SJCRH30 (cell line): ENCODE measurements around the gene ATP7B. TPM values are rescaled to one million over a fixed set of nuclear protein-coding genes. Genes with fewer than 3 reads are reported as not detected.
A peak's percentile ranks its signal among the peaks of the same experiment; 100 is the strongest.

ENCODE experiments used
- DNase-seq, 2 experiments: peaks; one replicate each; pipeline ENCODE4 v3.0.0-alpha.2; 2015 to 2020
- H3K27ac ChIP-seq: fragments of 250-450 bp; sonication (Bioruptor Pico); 2 replicates; pipeline ENCODE4 v1.5.1; 2020; ENCODE audit warnings: mild to moderate bottlenecking, moderate library complexity
- H3K27me3 ChIP-seq: fragments of 250-450 bp; sonication (Bioruptor Pico); 2 replicates; pipeline ENCODE4 v1.5.1; 2020; ENCODE audit warnings: mild to moderate bottlenecking, moderate library complexity
- H3K36me3 ChIP-seq: fragments of 250-450 bp; sonication (Bioruptor Pico); 2 replicates; pipeline ENCODE4 v1.5.1; 2020; ENCODE audit warnings: mild to moderate bottlenecking, moderate library complexity
- H3K4me1 ChIP-seq: fragments of 250-450 bp; sonication (Bioruptor Pico); 2 replicates; pipeline ENCODE4 v1.5.1; 2020; ENCODE audit warnings: mild to moderate bottlenecking, moderate library complexity
- H3K4me3 ChIP-seq: fragments of 250-450 bp; sonication (Bioruptor Pico); 2 replicates; pipeline ENCODE4 v1.5.1; 2020; ENCODE audit warnings: mild to moderate bottlenecking, moderate library complexity
- H3K9me3 ChIP-seq: fragments of 250-450 bp; sonication (Bioruptor Pico); replicated peaks from 2 replicates; pipeline ENCODE4 v1.5.1; 2020; ENCODE audit warnings: mild to moderate bottlenecking, moderate library complexity
- total RNA-seq: library from RNA; depleted of rRNA; stranded (reverse); fragments of >200 nt; shearing (Covaris generic); gene quantifications from 2 replicates; pipeline ENCODE4 v1.2.3, GENCODE V29; 2014

The ATP7B gene
- total RNA-seq, 1 experiment from 2014 or later = 1.8 TPM

DNA sequence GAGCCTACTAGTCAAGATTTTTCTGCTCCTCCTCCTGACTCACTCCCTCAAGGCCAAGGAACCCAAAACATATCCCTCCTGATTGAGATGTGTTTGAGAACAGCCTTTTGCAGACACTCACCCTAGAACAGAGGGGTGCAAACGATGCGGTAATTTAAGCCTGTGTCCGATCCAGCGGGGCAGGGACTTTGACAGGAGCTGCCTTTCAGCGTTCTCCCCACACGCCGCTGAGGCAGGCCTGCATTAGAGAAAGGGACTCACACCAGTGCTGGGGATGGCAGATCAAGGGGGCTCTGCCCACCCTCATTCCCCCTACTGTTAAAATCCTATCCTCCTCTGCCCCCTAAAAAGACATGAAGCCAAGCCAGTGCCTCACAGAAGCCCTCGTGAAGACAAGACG is 79.0 kb downstream of the ATP7B start:
- no peaks in the 10 kb centered on the region for H3K36me3 ChIP-seq
- no peaks in the 10 kb centered on the region for H3K4me1 ChIP-seq
- DNase-seq = no peak
- no peaks in the 10 kb centered on the region for H3K27me3 ChIP-seq
- no peak overlapping the region for H3K4me3 ChIP-seq
- no peak overlapping the region for H3K27ac ChIP-seq
- no peaks in the 10 kb centered on the region for H3K9me3 ChIP-seq

DNA sequence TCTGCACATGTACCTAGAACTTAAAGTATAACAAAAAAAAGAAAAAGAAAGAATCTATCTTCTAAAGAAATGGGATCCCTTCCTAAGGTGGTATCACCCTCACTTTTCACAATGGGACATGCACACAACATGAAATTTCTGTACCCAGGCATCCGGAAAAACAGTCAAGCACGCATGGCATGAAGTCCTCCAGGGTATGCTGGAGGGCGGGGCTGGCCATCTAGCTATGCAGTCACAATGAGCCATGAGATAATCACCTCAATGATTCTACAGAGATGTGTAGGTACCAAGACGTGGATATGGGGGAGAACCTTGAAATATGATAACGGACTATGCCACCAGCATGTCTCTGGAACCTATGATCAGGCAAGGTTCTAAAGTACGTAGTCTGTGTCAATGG is 79.6 kb downstream of the ATP7B start:
- no peaks in the 10 kb centered on the region for H3K27me3 ChIP-seq
- no peak overlapping the region for H3K27ac ChIP-seq
- H3K4me3 ChIP-seq = no peak overlapping the region
- no peaks in the 10 kb centered on the region for H3K9me3 ChIP-seq
- H3K36me3 ChIP-seq = no peaks in the 10 kb centered on the region
- H3K4me1 ChIP-seq = no peaks in the 10 kb centered on the region
- DNase-seq = no peak

DNA sequence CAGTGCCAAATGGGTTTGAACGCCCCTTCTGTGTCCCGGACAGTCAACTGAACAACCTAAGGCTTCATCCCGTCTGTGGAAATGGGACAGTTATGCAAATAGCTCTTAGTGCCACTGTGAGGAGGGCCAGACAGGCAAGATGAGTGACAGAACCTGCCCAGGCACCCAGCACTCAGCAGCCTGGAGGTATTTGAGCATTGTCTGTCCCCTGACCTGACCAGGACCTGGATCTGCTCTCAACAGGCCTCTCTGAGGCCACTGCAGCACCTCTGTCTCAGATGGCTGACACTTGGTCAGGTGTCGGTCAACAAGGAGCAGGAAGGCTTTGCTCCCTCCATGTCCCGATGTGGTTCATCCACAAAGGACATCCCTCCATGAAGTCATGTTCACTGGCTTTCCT is 81.6 kb downstream of the ATP7B start:
- Histone ChIP-seq H3K36me3 (no peaks in the 10 kb centered on the region), H3K27me3 (no peaks in the 10 kb centered on the region), H3K4me3 (no peak overlapping the region), H3K27ac (no peak overlapping the region), H3K4me1 (no peaks in the 10 kb centered on the region), H3K9me3 (no peaks in the 10 kb centered on the region)
- DNase-seq = no peak

DNA sequence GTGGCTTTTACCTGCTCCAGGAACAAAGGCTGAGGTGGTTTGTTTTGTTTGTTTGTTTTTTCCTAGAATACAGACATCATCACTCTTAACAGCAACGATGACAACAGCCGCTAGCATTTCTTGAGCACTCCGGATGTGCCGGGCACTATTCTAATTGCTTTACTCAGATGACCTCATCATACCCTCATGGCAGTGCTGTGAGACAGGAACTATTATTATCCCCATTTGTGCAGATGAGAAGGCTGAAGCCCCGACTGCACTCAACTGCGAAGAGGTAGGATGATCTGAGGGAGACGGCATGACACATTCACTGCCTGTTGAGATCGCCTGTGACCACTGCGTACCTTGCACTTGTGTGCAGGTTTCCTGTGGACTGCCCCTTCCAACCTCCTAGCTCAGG is 83.0 kb downstream of the ATP7B start:
- peak in 1 of 2 experiments; percentile 8 for DNase-seq
- Histone ChIP-seq H3K9me3 (no peaks in the 10 kb centered on the region), H3K4me3 (no peak overlapping the region), H3K27ac (no peak overlapping the region), H3K4me1 (no peaks in the 10 kb centered on the region), H3K36me3 (no peaks in the 10 kb centered on the region), H3K27me3 (no peaks in the 10 kb centered on the region)

DNA sequence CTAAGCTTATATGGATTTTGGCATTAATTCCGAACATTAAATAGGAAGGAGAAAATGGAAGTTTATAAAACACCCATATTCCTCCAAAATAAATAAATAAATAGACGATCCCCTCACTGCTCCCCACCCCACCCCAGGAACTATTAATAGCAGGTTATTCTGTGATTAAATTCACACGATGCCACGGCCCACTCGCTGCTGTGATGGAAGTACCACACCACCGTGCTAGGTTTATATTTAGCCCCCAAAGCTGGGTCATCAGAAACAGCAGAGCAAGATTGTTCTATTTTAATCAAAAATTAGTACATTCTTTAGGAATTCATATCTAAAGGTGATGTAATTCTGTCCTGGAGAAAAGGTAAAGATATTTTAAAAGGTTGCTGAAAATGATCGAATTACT is 84.1 kb downstream of the ATP7B start:
- H3K9me3 ChIP-seq = no peaks in the 10 kb centered on the region
- no peak overlapping the region for H3K4me3 ChIP-seq
- H3K27me3 ChIP-seq = no peaks in the 10 kb centered on the region
- H3K36me3 ChIP-seq = no peaks in the 10 kb centered on the region
- no peak for DNase-seq
- H3K4me1 ChIP-seq = no peaks in the 10 kb centered on the region
- no peak overlapping the region for H3K27ac ChIP-seq

DNA sequence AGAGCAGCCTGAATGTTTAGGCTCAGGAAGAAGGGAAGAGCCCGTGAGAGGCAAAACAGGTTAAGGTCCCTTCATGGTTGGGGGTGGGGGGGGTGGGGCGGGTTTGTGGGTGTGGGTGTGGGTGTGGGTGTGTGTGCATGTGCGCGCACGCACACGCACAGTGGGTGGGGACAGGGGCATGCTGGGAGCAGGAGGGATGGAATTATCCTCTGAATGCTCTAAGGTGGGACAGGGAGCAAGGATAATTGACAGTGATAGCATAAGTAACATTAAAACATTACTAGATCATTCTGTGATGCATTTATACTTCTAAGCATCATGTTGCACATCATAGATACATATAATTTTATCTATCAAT is 84.7 kb downstream of the ATP7B start:
- Histone ChIP-seq H3K4me1 (no peaks in the 10 kb centered on the region), H3K4me3 (no peak overlapping the region), H3K27me3 (no peaks in the 10 kb centered on the region), H3K9me3 (no peaks in the 10 kb centered on the region), H3K36me3 (no peaks in the 10 kb centered on the region), H3K27ac (no peak overlapping the region)
- no peak for DNase-seq

DNA sequence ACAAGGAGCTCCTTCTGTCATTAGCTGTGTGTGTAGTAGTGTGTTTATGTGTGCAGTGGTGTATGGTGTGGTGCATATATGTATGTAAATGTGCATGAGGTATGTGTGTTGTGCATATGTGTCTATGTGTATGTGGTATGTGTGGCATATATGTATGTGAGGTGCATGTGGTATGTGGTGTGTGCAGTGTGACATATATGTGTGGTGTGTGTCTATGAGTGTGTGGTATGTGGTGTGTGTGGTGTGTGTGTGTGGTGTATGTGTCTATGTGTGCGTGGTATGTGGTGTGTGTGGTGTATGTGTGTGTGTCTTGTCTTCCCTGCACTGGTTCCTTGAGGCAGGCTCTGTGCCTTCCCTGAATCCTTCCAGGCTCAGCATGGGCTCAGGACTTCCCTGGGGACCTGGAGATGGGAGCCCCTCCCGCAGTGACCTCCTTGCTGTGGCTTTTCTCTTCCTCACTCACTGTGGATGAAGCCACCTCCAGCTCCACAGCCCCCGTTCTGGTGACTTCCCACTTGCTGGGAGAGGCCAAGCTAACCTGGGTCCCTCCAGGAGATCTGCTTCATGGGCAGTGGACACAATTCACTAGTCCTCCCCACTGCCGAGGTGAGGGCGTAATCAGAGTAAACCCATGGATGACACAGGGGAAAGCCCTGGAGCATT is 85.3 kb downstream of the ATP7B start:
- no peaks in the 10 kb centered on the region for H3K36me3 ChIP-seq
- DNase-seq = no peak
- H3K27me3 ChIP-seq = no peaks in the 10 kb centered on the region
- no peak overlapping the region for H3K27ac ChIP-seq
- H3K4me3 ChIP-seq = no peak overlapping the region
- H3K9me3 ChIP-seq = no peaks in the 10 kb centered on the region
- H3K4me1 ChIP-seq = no peaks in the 10 kb centered on the region

DNA sequence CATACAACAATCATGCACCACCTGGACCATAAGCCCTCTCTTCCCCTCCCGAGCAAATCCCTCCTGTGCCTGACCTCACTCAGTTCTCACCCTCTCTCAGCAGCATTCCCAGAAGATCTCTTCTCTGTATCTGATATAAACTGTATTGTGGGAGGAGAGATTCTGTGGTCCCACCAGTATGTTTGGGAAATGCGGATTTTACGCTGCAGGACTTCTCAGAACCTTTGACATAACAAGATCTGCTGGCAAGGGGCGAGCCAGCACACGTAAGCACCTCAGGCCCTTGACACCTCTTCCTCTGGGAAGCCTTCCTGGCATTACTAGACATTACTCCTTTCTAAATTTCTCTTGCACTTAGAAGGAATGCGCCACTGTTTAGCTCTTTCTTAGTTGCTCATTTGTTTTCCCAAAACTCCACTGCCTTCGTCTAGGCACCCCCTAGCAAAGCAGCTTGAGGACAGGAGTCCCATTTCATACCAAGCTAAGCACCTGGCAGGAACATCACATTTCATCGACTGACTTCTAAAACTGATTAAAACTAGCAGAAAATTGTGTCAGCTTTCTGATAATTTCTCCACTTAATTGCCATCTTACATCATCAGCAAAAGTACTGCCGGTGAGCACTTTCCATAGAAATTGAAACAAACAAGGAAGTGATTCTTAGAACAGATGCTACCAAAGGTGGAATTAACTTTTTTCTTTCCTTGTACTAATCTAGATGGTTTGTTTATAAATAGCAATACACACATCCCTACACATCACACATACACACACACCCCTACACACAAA is 86.3 kb downstream of the ATP7B start:
- Histone ChIP-seq H3K36me3 (no peaks in the 10 kb centered on the region), H3K9me3 (no peaks in the 10 kb centered on the region), H3K4me3 (no peak overlapping the region), H3K4me1 (no peaks in the 10 kb centered on the region), H3K27me3 (no peaks in the 10 kb centered on the region), H3K27ac (no peak overlapping the region)
- no peak for DNase-seq

DNA sequence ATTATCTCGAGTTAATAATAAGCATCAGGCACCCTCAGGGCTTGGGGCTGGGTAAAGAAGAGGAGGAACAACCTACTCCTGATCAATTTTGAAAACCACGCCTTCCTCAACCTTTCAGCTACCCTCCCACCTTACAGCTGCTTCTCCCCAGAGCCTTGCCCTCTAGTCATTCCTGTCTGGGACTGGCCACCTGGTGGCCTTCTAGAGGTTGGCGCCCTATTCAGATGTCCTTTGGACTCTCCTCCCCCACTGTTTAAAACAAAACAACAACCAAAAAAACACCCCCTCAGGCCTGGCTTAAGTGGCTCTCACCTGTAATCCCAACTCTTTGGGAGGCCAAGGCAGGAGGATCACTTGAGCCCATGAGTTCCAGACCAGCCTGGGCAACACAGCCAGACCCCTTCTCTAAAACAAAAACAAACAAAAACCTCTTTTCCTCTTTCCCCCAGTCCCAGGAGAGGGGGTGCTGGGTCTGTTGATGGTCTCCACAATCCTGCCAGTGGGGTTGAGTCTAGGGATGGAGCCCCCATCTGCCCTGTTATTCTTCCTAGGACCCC is 87.2 kb downstream of the ATP7B start:
- peak in 1 of 2 experiments; percentile 15 for DNase-seq
- H3K27ac ChIP-seq = no peak overlapping the region
- no peaks in the 10 kb centered on the region for H3K9me3 ChIP-seq
- H3K4me3 ChIP-seq = no peak overlapping the region
- H3K27me3 ChIP-seq = no peaks in the 10 kb centered on the region
- H3K36me3 ChIP-seq = no peaks in the 10 kb centered on the region
- H3K4me1 ChIP-seq = no peaks in the 10 kb centered on the region

DNA sequence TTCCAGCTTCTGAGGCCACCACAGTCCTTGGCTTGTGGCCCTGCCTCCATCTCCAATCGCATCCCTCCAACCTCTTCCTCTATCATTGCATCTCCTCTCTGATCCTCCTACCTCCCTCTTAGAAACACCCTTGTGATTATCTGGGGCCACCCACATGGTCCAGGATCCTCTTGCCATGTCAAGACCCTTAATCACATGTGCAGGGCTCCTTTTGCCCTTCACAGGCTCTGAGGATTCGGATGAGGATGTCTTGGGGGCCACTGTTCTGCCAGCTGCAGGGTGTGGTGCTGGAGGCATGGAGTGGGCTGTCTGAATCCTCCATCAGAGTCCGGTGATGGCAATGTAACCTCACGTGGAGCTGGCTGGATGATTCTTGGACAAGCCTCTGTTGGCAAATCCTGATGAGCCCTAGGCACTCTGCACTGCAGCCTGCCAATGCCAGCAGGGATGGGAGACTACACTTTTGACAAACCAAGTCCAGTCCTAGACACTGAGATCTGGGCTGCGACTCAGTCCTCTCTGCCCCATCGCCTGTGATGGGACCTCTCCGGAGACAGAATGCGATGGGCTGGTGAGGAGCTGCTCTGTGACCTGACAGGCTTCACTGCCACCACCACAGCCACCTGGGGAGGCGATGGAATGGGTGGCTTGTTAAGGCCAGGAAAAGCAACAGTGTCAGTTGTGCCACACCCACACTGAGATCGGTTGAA is 88.3 kb downstream of the ATP7B start:
- no peak overlapping the region for H3K4me3 ChIP-seq
- no peaks in the 10 kb centered on the region for H3K4me1 ChIP-seq
- no peaks in the 10 kb centered on the region for H3K27me3 ChIP-seq
- no peaks in the 10 kb centered on the region for H3K36me3 ChIP-seq
- no peak for DNase-seq
- no peaks in the 10 kb centered on the region for H3K9me3 ChIP-seq
- no peak overlapping the region for H3K27ac ChIP-seq

DNA sequence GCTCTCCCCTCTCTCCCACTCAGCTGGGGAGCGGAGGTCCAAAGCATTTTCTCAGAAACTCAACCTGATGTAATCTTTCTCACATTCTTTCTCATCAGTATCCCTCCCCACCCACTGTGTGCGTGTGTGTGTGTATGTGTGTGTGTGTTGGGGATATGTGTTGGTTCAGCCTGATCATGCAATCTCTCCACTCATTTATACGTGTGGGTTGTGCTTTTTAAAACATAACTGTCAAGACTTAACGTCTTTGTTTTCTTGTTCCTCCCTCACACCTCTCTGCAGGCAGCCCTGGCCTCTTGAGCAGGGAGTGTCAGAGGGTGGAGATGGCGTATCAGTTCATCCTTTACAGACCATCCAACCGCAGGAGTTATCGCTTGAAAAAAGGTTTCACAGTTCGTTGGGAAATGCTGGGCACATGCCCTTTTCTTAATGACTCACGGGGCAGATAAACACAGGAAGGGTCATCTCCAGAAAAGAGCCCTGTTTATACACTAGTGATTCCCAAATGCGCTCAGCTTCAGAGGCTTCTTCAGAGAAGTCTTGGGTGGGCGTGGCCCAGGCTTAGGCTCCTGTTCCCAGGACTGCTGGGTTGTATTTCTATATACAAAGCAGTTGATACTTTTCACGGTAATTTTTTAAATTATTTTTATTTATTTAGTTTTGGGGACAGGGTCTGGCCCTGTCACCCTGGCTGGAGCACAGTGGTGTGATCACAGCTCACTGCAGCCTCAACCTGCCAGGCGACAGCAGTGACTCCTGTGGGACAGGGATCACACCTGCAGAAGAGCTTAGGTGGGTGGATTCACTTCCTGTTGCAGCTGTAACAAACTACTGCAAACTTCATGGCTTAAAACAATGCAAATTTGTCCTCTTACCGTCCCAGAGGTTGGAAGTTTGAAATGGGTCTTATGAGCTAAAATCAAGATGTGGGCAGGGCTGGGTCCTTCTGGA is 89.2 kb downstream of the ATP7B start:
- Histone ChIP-seq H3K36me3 (no peaks in the 10 kb centered on the region), H3K4me1 (no peaks in the 10 kb centered on the region), H3K9me3 (no peaks in the 10 kb centered on the region), H3K4me3 (no peak overlapping the region), H3K27me3 (no peaks in the 10 kb centered on the region), H3K27ac (no peak overlapping the region)
- DNase-seq = no peak

DNA sequence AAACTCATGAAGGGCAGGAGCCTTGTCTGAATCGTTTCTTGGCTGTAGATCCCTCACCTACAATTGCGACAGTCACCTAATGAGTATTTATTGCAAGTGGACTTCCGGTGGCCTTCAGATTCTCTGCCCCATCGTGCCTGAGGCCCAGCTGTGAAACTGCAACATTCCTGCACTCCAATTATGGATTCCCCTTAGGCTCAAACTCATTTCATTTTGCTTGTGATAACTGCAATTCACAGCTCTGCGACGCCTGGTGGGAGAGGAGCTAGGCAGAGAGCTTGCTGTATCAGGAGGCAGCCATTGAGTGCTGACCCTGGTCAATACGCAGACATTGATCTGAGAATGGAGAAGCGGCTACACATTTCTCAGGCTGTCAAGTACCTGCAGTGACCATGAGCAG is 90.5 kb downstream of the ATP7B start:
- H3K9me3 ChIP-seq = no peaks in the 10 kb centered on the region
- H3K27me3 ChIP-seq = no peaks in the 10 kb centered on the region
- no peaks in the 10 kb centered on the region for H3K36me3 ChIP-seq
- H3K4me3 ChIP-seq = no peak overlapping the region
- no peak overlapping the region for H3K27ac ChIP-seq
- no peaks in the 10 kb centered on the region for H3K4me1 ChIP-seq
- DNase-seq = no peak

DNA sequence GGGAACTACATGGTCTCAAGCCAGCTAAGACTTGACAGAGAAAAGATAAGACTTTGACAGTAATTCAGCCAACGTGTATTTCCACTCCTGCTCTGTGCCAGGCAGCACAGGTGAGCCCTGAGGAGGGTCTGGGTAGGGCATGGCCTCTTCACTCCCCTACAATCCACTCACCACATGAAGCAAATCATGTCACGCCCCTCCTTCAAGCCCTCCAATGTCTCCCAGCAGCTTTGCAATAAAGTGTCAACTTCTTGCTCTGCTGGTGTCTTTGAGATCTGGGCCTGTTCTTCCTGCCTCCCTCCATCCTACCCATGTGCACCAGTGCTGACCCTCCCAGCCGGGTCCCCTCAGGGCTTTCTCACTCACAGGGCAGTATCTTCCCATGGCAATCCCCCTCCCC is 91.0 kb downstream of the ATP7B start:
- no peaks in the 10 kb centered on the region for H3K36me3 ChIP-seq
- H3K4me1 ChIP-seq = no peaks in the 10 kb centered on the region
- no peak overlapping the region for H3K4me3 ChIP-seq
- no peak overlapping the region for H3K27ac ChIP-seq
- H3K27me3 ChIP-seq = no peaks in the 10 kb centered on the region
- H3K9me3 ChIP-seq = no peaks in the 10 kb centered on the region
- no peak for DNase-seq

DNA sequence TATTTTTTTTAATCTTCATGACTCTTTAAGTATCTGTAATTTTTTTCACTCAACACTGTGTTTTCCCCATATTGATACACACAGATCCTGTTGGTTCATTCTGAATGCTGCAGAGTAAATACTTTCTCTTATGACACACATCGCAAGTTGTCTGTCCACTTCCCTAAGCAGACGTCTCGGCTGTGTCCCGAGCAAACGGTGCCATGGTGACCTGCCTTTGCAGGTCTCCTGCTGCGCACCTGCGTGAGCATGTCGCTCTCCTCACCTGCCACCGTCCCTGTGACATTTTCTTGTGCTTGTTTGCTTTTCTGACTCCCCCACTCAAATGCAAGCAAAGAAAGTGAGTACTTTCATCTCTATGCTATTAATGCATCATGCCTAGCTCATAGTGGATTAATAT is 91.7 kb downstream of the ATP7B start:
- no peaks in the 10 kb centered on the region for H3K36me3 ChIP-seq
- H3K27me3 ChIP-seq = no peaks in the 10 kb centered on the region
- no peak overlapping the region for H3K27ac ChIP-seq
- no peaks in the 10 kb centered on the region for H3K4me1 ChIP-seq
- no peaks in the 10 kb centered on the region for H3K9me3 ChIP-seq
- H3K4me3 ChIP-seq = no peak overlapping the region
- no peak for DNase-seq
